CD4-positive, CD25-positive, alpha-beta regulatory T cell (primary cell): ENCODE measurements around the gene LRRFIP1. TPM values are rescaled to one million over a fixed set of nuclear protein-coding genes. Genes with fewer than 3 reads are reported as not detected.

Source experiments
- ATAC-seq, 2 donors: fragments of 150-1000 bp; cut with Tn5 transposase; one replicate each; pipeline ENCODE4 v1.10.0; 2021; ENCODE audit warnings: low read depth in 2 of 2, moderate number of reproducible peaks in 2 of 2, moderate library complexity in 1 of 2
- DNase-seq, 3 donors: peaks; one replicate each; pipeline versions ENCODE4 v3.0.0 to v3.0.0-alpha.2; 2012 to 2022; ENCODE audit warnings: mixed read lengths in 1 of 3
- H3K27ac ChIP-seq: one replicate; pipeline ENCODE4 v1.7.0; 2013; ENCODE audit warnings: mild to moderate bottlenecking, low read length; ENCODE audit not compliant: insufficient read depth, poor library complexity, severe bottlenecking
- H3K27me3 ChIP-seq: one replicate; pipeline ENCODE4 v1.7.0; 2013; ENCODE audit warnings: low read length; ENCODE audit not compliant: control insufficient read depth, insufficient read depth
- H3K36me3 ChIP-seq: one replicate; pipeline ENCODE4 v1.7.0; 2013; ENCODE audit warnings: mild to moderate bottlenecking, low read length, moderate library complexity; ENCODE audit not compliant: control insufficient read depth, insufficient read depth
- H3K4me1 ChIP-seq: 2 replicates; pipeline ENCODE4 v1.7.0; 2013; ENCODE audit warnings: mild to moderate bottlenecking, low read length; ENCODE audit not compliant: insufficient read depth, control insufficient read depth, poor library complexity, severe bottlenecking
- H3K4me3 ChIP-seq: one replicate; pipeline ENCODE4 v1.7.0; 2013; ENCODE audit warnings: low read depth, mild to moderate bottlenecking, low read length, moderate library complexity
- H3K9me3 ChIP-seq, 2 experiments: 1 replicate in 1 of 2; 2 replicates in 1 of 2; pipeline ENCODE4 v1.7.0; 2013; ENCODE audit warnings: low read length in 2 of 2, mild to moderate bottlenecking in 1 of 2, moderate library complexity in 1 of 2; ENCODE audit not compliant: control insufficient read depth in 2 of 2
- H3K27ac Mint-ChIP-seq, 3 donors: one replicate each; pipeline ENCODE4 v1.8.0; 2020 to 2022; ENCODE audit warnings: mild to moderate bottlenecking in 3 of 3, mixed read lengths in 3 of 3, moderate library complexity in 2 of 3
- H3K27me3 Mint-ChIP-seq: one replicate; pipeline ENCODE4 v1.8.0; 2022; ENCODE audit warnings: mild to moderate bottlenecking, mixed read lengths
- H3K36me3 Mint-ChIP-seq: one replicate; pipeline ENCODE4 v1.8.0; 2020; ENCODE audit warnings: mixed read lengths
- H3K4me1 Mint-ChIP-seq, 4 donors: one replicate each; pipeline ENCODE4 v1.8.0; 2020 to 2022; ENCODE audit warnings: mixed read lengths in 4 of 4, mild to moderate bottlenecking in 1 of 4
- H3K4me3 Mint-ChIP-seq, 4 donors: one replicate each; pipeline ENCODE4 v1.8.0; 2020 to 2022; ENCODE audit warnings: mild to moderate bottlenecking in 4 of 4, mixed read lengths in 4 of 4, moderate library complexity in 3 of 4
- H3K9me3 Mint-ChIP-seq, 7 donors: one replicate each; pipeline ENCODE4 v1.8.0; 2020 to 2022; ENCODE audit warnings: mixed read lengths in 7 of 7, mild to moderate bottlenecking in 3 of 7, moderate library complexity in 2 of 7
- polyA plus RNA-seq, 4 donors: library from polyadenylated mRNA; unstranded; fragments of 300-500 nt; fragmentation: Illumina TruSeq; gene quantifications; one replicate each; pipeline ENCODE4 v1.2.3, GENCODE V29; 2021
- total RNA-seq: library from RNA; stranded (reverse); gene quantifications from one replicate; pipeline ENCODE4 v1.2.3, GENCODE V29; 2022

The LRRFIP1 gene
- total and polyA plus RNA-seq, 5 donors from 2014 or later: 69.4 to 183 (median 80.3) TPM

DNA sequence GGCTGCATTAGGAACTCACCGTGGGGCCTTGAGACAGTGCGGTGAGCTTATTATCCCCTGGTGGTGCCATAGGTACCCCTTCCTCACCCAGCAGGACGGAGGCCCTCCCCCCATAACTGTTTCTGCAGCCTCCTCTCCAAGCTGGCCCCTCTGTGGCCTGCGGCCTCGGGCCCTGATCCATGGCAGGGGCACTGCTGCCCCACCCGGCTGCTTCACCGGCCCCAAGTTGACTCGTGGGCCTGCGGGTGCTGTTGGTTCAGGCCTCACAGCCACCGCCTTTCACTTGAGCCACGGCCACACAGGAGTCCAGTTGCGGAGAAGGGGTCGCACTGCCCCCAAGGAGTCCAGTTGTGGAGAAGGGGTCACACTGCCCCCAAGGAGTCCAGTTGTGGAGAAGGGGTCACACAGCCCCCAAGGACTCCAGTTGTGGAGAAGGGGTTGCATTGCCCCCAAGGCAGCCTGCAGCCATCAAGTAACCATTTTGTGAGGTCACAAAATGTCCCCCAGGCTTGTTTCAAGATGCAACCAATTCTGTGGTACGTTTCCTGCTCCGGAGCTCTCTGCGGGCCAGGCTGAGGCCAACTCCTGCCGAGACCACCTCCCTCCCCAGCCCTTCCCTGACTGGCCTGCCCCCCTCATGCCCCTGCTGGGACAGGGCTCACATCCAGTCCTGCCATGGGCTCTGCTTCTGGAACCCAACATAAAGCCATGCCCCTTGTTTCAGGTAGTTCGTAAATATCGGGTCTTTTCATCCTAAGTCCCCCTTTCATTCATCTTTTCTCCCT, 4.6 kb downstream of the LRRFIP1 start:
- Mint-ChIP-seq H3K27ac (no peak overlapping the region), H3K4me3 (no peak overlapping the region), H3K27me3 (peaks cover 61% of the 10 kb centered on the region), H3K4me1 (peaks cover 6 to 14% (median 10%) of the 10 kb centered on the region in 4 donors), H3K9me3 (peaks cover 0 to 9% (median 3%) of the 10 kb centered on the region in 7 donors), H3K36me3 (no peaks in the 10 kb centered on the region)
- H3K27ac ChIP-seq: no peak overlapping the region
- no peak overlapping the region for H3K4me3 ChIP-seq
- no peak for ATAC-seq
- H3K4me1 ChIP-seq: peaks cover 7% of the 10 kb centered on the region
- peaks cover 22% of the 10 kb centered on the region for H3K27me3 ChIP-seq
- no peaks in the 10 kb centered on the region for H3K36me3 ChIP-seq
- no peak for DNase-seq
- H3K9me3 ChIP-seq: peaks cover 0 to 5% of the 10 kb centered on the region in 2 experiments

DNA sequence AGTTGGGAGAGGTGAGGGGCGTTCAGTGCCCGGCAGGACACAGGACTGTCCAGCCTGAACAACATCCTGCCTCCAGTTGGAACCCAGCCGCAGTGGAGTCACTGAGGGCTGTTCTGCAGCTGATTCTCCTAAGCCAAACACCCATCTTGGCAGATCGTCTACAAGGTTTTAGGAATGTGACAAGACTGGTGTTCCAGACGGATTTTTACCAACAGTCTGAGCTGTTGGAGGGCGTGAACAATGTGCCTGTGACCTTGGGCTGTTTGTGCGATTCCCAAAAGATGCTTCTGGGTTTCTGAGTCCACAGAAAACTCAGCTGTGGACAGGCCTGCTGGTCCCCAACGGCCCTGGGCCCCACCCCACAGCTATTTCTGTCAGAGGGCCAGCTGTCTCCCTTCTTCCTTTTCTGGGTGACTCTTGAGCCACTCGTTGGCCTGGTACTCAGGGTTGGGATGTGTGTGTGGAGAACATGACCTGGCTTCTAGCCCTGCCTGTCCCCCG, 5.7 kb downstream of the LRRFIP1 start:
- peak overlapping the region in 1 of 4 donors; percentile 71 for H3K4me3 Mint-ChIP-seq
- peaks cover 67% of the 10 kb centered on the region for H3K27me3 Mint-ChIP-seq
- H3K4me1 Mint-ChIP-seq: peaks cover 6 to 12% (median 8%) of the 10 kb centered on the region in 4 donors

GRCh38 chr2:237636578-237636977, 9.2 kb downstream of the LRRFIP1 start:
- peaks cover 58% of the 10 kb centered on the region for H3K27me3 Mint-ChIP-seq
- Histone ChIP-seq H3K4me1 (no peaks in the 10 kb centered on the region), H3K27me3 (peaks cover 10% of the 10 kb centered on the region), H3K4me3 (no peak overlapping the region), H3K36me3 (no peaks in the 10 kb centered on the region), H3K9me3 (peaks cover 0 to 5% of the 10 kb centered on the region in 2 experiments), H3K27ac (no peak overlapping the region)
- no peak overlapping the region for H3K27ac Mint-ChIP-seq
- no peaks in the 10 kb centered on the region for H3K36me3 Mint-ChIP-seq
- peaks cover 0 to 4% (median 1%) of the 10 kb centered on the region in 4 donors for H3K4me1 Mint-ChIP-seq
- DNase-seq (peak in 1 of 3 donors; percentile 14), ATAC-seq (no peak)
- H3K4me3 Mint-ChIP-seq: no peak overlapping the region
- H3K9me3 Mint-ChIP-seq: peaks cover 0 to 9% (median 3%) of the 10 kb centered on the region in 7 donors

More for the DNA sequence above, 5.7 kb downstream of the LRRFIP1 start:
- Histone ChIP-seq H3K4me1 (peaks cover 2% of the 10 kb centered on the region), H3K9me3 (peaks cover 0 to 5% of the 10 kb centered on the region in 2 experiments), H3K36me3 (no peaks in the 10 kb centered on the region), H3K27ac (no peak overlapping the region), H3K4me3 (no peak overlapping the region), H3K27me3 (peaks cover 22% of the 10 kb centered on the region)
- ATAC-seq (no peak), DNase-seq (no peak)
- Mint-ChIP-seq H3K27ac (no peak overlapping the region), H3K36me3 (no peaks in the 10 kb centered on the region), H3K9me3 (peaks cover 0 to 9% (median 3%) of the 10 kb centered on the region in 7 donors)

DNA sequence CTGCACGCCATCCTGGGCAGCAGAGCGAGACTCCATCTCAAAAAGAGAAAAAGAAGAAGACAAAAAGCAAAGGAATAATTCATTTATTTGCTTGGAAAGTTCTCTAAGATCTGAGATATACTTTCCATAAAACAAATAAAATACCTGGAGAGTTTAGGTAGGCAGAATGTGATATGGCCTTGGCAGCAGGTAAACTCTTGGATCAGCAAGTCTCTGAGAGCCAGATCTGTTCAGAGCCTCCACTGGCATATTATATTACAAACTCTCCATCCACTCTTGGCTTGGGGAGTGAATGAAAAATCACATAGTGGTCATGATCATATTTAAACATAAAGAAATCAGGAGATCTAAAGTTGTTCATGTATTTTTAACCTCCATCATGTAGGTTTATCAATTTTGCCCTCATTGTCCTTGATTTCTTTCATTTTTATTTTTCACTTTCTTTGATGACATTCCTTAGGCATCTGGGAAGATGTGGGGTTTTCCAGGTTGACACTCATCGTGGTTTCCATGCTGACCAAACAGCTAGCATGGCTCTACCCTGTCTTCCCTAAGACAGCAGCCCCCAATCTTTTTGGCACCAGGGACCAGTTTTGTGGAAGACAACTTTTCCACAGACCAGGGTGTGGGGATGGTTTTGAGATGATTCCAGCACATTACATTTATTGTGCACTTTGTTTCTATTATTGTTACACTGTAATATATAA, 10.2 kb downstream of the LRRFIP1 start:
- H3K9me3 ChIP-seq: peaks cover 0 to 5% of the 10 kb centered on the region in 2 experiments
- peaks cover 10% of the 10 kb centered on the region for H3K27me3 ChIP-seq
- no peak overlapping the region for H3K27ac ChIP-seq
- H3K4me1 Mint-ChIP-seq: peaks cover 0 to 4% (median 1%) of the 10 kb centered on the region in 4 donors
- peaks cover 57% of the 10 kb centered on the region for H3K27me3 Mint-ChIP-seq
- no peak overlapping the region for H3K4me3 Mint-ChIP-seq
- DNase-seq (no peak), ATAC-seq (no peak)
- H3K4me3 ChIP-seq: no peak overlapping the region
- H3K9me3 Mint-ChIP-seq: peaks cover 0 to 9% (median 3%) of the 10 kb centered on the region in 7 donors
- no peaks in the 10 kb centered on the region for H3K36me3 ChIP-seq
- H3K4me1 ChIP-seq: no peaks in the 10 kb centered on the region
- H3K36me3 Mint-ChIP-seq: no peaks in the 10 kb centered on the region
- no peak overlapping the region for H3K27ac Mint-ChIP-seq

DNA sequence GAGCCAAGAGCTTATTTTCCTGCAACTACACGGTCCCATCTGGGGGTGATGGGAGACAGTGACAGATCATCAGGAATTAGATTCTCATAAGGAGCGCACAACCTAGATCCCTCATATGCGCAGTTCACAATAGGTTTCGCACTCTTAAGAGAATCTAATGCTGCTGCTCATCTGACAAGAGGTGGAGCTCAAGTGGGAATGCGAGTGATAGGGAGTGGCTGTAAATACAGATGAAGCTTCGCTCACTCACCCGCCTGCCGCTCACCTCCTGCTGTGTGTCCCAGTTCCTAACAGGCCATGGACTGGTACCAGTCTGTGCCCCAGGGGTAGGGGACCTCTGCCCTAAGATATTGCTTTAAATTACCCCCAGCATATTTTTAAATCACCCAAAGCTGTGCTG, 10.8 kb downstream of the LRRFIP1 start:
- peaks cover 0 to 4% (median 1%) of the 10 kb centered on the region in 4 donors for H3K4me1 Mint-ChIP-seq
- Histone ChIP-seq H3K27ac (no peak overlapping the region), H3K36me3 (no peaks in the 10 kb centered on the region), H3K9me3 (peaks cover 0 to 5% of the 10 kb centered on the region in 2 experiments), H3K4me1 (no peaks in the 10 kb centered on the region), H3K27me3 (peaks cover 10% of the 10 kb centered on the region), H3K4me3 (no peak overlapping the region)
- DNase-seq: no peak
- H3K9me3 Mint-ChIP-seq: peaks cover 0 to 9% (median 3%) of the 10 kb centered on the region in 7 donors
- no peaks in the 10 kb centered on the region for H3K36me3 Mint-ChIP-seq
- ATAC-seq: no peak
- H3K4me3 Mint-ChIP-seq: no peak overlapping the region
- H3K27me3 Mint-ChIP-seq: peaks cover 54% of the 10 kb centered on the region
- no peak overlapping the region for H3K27ac Mint-ChIP-seq

GRCh38 chr2:237639052-237639835, 11.9 kb downstream of the LRRFIP1 start:
- Mint-ChIP-seq H3K27me3 (peaks cover 48% of the 10 kb centered on the region), H3K4me3 (no peak overlapping the region), H3K4me1 (peaks cover 0 to 4% (median 1%) of the 10 kb centered on the region in 4 donors), H3K27ac (no peak overlapping the region), H3K36me3 (no peaks in the 10 kb centered on the region), H3K9me3 (peaks cover 0 to 9% (median 3%) of the 10 kb centered on the region in 7 donors)
- no peaks in the 10 kb centered on the region for H3K36me3 ChIP-seq
- ATAC-seq: no peak
- no peak for DNase-seq
- H3K27me3 ChIP-seq: peaks cover 8% of the 10 kb centered on the region
- peaks cover 0 to 4% of the 10 kb centered on the region in 2 experiments for H3K9me3 ChIP-seq
- no peak overlapping the region for H3K27ac ChIP-seq
- no peak overlapping the region for H3K4me3 ChIP-seq
- no peaks in the 10 kb centered on the region for H3K4me1 ChIP-seq

DNA sequence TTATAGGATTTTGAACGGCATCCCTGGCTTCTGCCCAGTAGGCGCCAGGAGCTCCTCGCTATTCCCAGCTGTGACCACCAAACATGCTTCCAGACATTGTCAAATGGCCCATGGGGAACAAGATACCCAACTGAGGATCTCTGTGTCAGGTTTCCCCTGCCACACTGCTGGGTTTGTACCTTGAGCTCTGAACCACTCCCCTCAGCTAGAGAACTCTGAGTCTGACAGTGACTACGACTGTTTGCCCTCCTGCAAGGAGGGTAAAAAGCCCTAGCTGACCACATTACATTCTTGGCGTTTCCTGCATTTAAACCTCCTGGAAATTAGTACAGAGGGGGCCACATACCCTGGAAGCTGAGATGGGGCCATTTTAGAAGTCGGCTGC, 12.4 kb downstream of the LRRFIP1 start:
- DNase-seq: no peak
- H3K9me3 ChIP-seq: no peaks in the 10 kb centered on the region
- no peak overlapping the region for H3K27ac ChIP-seq
- no peak overlapping the region for H3K4me3 ChIP-seq
- Mint-ChIP-seq H3K27ac (no peak overlapping the region), H3K36me3 (no peaks in the 10 kb centered on the region), H3K27me3 (peaks cover 42% of the 10 kb centered on the region), H3K9me3 (peaks cover 0 to 5% (median 2%) of the 10 kb centered on the region in 7 donors), H3K4me3 (no peak overlapping the region), H3K4me1 (peaks cover 0 to 4% (median 1%) of the 10 kb centered on the region in 4 donors)
- no peaks in the 10 kb centered on the region for H3K36me3 ChIP-seq
- H3K4me1 ChIP-seq: no peaks in the 10 kb centered on the region
- peaks cover 6% of the 10 kb centered on the region for H3K27me3 ChIP-seq
- no peak for ATAC-seq
